IMR-90 (cell line): ENCODE data around the gene KRT8. TPM values are rescaled to one million over a fixed set of nuclear protein-coding genes. Genes with fewer than 3 reads are reported as not detected.

ENCODE experiments used
- ATAC-seq: fragments of 200-7000 bp; cut with Tn5 transposase; 2 replicates; pipeline ENCODE4 v1.9.1; 2020; ENCODE audit warnings: low read depth, mild to moderate bottlenecking, moderate library complexity
- BruUV-seq: library from RNA; stranded (reverse); fragments of 400-500 nt; replicated peaks from 2 replicates; lab custom pipeline; 2021; lab: Mats Ljungman, UMichigan
- CTCF ChIA-PET: fragments of 300-600 bp; formaldehyde crosslinking; extraction: SDS; loops from one replicate; lab custom pipeline; 2021; ENCODE audit warnings: antibody characterized with exemption; lab: Yijun Ruan, JAX
- POLR2A ChIA-PET: fragments of 300-600 bp; sonication (Branson Sonifier 250); formaldehyde crosslinking; loops from one replicate; lab custom pipeline; 2022; ENCODE audit warnings: antibody characterized with exemption; ENCODE audit not compliant: unreplicated experiment; lab: Charles Lee
- DNase-seq: peaks from one replicate; pipeline ENCODE4 v3.0.0; 2013
- H2AFZ ChIP-seq: replicated peaks from 2 replicates; pipeline ENCODE3; 2013; ENCODE audit warnings: low read length, mild to moderate bottlenecking; ENCODE audit not compliant: poor library complexity
- H2AK5ac ChIP-seq: 2 replicates; pipeline ENCODE4 v1.6.1; 2013; ENCODE audit warnings: low read depth, low read length, inconsistent platforms
- H2AK9ac ChIP-seq: replicated peaks from 2 replicates; pipeline ENCODE3; 2013; ENCODE audit warnings: mild to moderate bottlenecking, low read depth, low read length, moderate library complexity; ENCODE audit not compliant: poor library complexity
- H2BK120ac ChIP-seq: 2 replicates; pipeline ENCODE4 v1.6.1; 2013; ENCODE audit warnings: low read depth, low read length, inconsistent platforms
- H2BK15ac ChIP-seq: 3 replicates; pipeline ENCODE4 v1.6.1; 2013; ENCODE audit warnings: low read depth, low read length, inconsistent platforms
- H2BK20ac ChIP-seq: 2 replicates; pipeline ENCODE4 v1.6.1; 2013; ENCODE audit warnings: low read depth, mild to moderate bottlenecking, inconsistent platforms, low read length, moderate library complexity
- H2BK5ac ChIP-seq: 2 replicates; pipeline ENCODE4 v1.6.1; 2013; ENCODE audit warnings: mild to moderate bottlenecking, low read depth, low read length, inconsistent platforms; ENCODE audit not compliant: poor library complexity, severe bottlenecking
- H3K14ac ChIP-seq: replicated peaks from 2 replicates; pipeline ENCODE4 v1.6.1; 2013; ENCODE audit warnings: low read depth, low read length, inconsistent platforms
- H3K18ac ChIP-seq: 2 replicates; pipeline ENCODE4 v1.6.1; 2013; ENCODE audit warnings: low read depth, low read length, control low read depth
- H3K23ac ChIP-seq: 2 replicates; pipeline ENCODE4 v1.6.1; 2013; ENCODE audit warnings: low read depth, low read length, inconsistent platforms
- H3K27ac ChIP-seq: 2 replicates; pipeline ENCODE4 v1.5.1; 2013; ENCODE audit warnings: mild to moderate bottlenecking, control low read depth, low read length; ENCODE audit not compliant: insufficient read depth
- H3K27me3 ChIP-seq: 2 replicates; pipeline ENCODE4 v1.6.1; 2013; ENCODE audit warnings: low read length; ENCODE audit not compliant: control insufficient read depth, insufficient read depth
- H3K36me3 ChIP-seq: 2 replicates; pipeline ENCODE4 v1.6.1; 2013; ENCODE audit warnings: low read length, mixed read lengths; ENCODE audit not compliant: control insufficient read depth, insufficient read depth
- H3K4ac ChIP-seq: 2 replicates; pipeline ENCODE4 v1.6.1; 2013; ENCODE audit warnings: low read depth, low read length, inconsistent platforms
- H3K4me1 ChIP-seq: 2 replicates; pipeline ENCODE4 v1.6.1; 2013; ENCODE audit warnings: low read length, mixed read lengths; ENCODE audit not compliant: control insufficient read depth, insufficient read depth
- H3K4me2 ChIP-seq: 2 replicates; pipeline ENCODE4 v1.6.1; 2013; ENCODE audit warnings: low read depth, mild to moderate bottlenecking, control low read depth, low read length, moderate library complexity
- H3K4me3 ChIP-seq: 2 replicates; pipeline ENCODE4 v1.5.1; 2013; ENCODE audit warnings: low read depth, mild to moderate bottlenecking, control low read depth, low read length, moderate library complexity; ENCODE audit not compliant: insufficient read depth
- H3K56ac ChIP-seq: 2 replicates; pipeline ENCODE4 v1.6.1; 2013; ENCODE audit warnings: low read length, inconsistent platforms; ENCODE audit not compliant: insufficient read depth; ENCODE audit errors: extremely low read depth
- H3K79me1 ChIP-seq, 2 experiments: 2 replicates each; pipeline ENCODE4 v1.6.1; 2013; ENCODE audit warnings: low read length in 2 of 2, inconsistent platforms in 1 of 2, low read depth in 1 of 2
- H3K9ac ChIP-seq: 2 replicates; pipeline ENCODE4 v1.6.1; 2013; ENCODE audit warnings: low read depth, low read length, control low read depth
- H3K9me1 ChIP-seq: 2 replicates; pipeline ENCODE4 v1.6.1; 2013; ENCODE audit warnings: low read length, inconsistent platforms; ENCODE audit not compliant: insufficient read depth
- H3K9me3 ChIP-seq: 2 replicates; pipeline ENCODE4 v1.6.1; 2013; ENCODE audit warnings: low read length; ENCODE audit not compliant: control insufficient read depth, insufficient read depth
- H4K20me1 ChIP-seq: 2 replicates; pipeline ENCODE4 v1.6.1; 2013; ENCODE audit warnings: low read length, inconsistent platforms; ENCODE audit not compliant: insufficient read depth
- H4K5ac ChIP-seq: 2 replicates; pipeline ENCODE4 v1.6.1; 2013; ENCODE audit warnings: mild to moderate bottlenecking, low read depth, low read length, control low read depth
- H4K8ac ChIP-seq, 2 experiments: 2 replicates each; pipeline ENCODE4 v1.6.1; 2013; ENCODE audit warnings: low read depth in 2 of 2, low read length in 2 of 2, control low read depth in 1 of 2, inconsistent platforms in 1 of 2
- H4K91ac ChIP-seq: 2 replicates; pipeline ENCODE4 v1.6.1; 2013; ENCODE audit warnings: low read depth, low read length, inconsistent platforms; ENCODE audit not compliant: insufficient read depth
- BHLHE40 ChIP-seq: fragments of 150-350 bp; IDR thresholded peaks from 2 replicates; pipeline ENCODE4 v1.6.1; 2016; ENCODE audit warnings: mild to moderate bottlenecking, low read depth, low read length
- CEBPB ChIP-seq: IDR thresholded peaks from 2 replicates; pipeline ENCODE4 v1.6.1; 2012; ENCODE audit warnings: low read depth, low read length, improper control_type of control experiment
- CHD1 ChIP-seq: IDR thresholded peaks from 2 replicates; pipeline ENCODE4 v1.6.1; 2012; ENCODE audit warnings: low read depth, low read length, improper control_type of control experiment
- FOS ChIP-seq: fragments of 150-350 bp; IDR thresholded peaks from 2 replicates; pipeline ENCODE4 v1.6.1; 2016; ENCODE audit warnings: low read depth, low read length
- MAFK ChIP-seq: IDR thresholded peaks from 2 replicates; pipeline ENCODE4 v1.6.1; 2012; ENCODE audit warnings: low read depth, low read length, improper control_type of control experiment
- MAZ ChIP-seq: IDR thresholded peaks from 2 replicates; pipeline ENCODE4 v1.6.1; 2012; ENCODE audit warnings: low read depth, mild to moderate bottlenecking, low read length, improper control_type of control experiment, moderate library complexity, borderline replicate concordance
- MXI1 ChIP-seq: IDR thresholded peaks from 2 replicates; pipeline ENCODE4 v1.6.1; 2012; ENCODE audit warnings: low read depth, mild to moderate bottlenecking, low read length, moderate library complexity, borderline replicate concordance
- NFE2L2 ChIP-seq: fragments of 150-350 bp; IDR thresholded peaks from 2 replicates; pipeline ENCODE4 v1.6.1; 2016; ENCODE audit warnings: low read depth, mild to moderate bottlenecking, low read length
- POLR2A ChIP-seq: IDR thresholded peaks from 2 replicates; pipeline ENCODE4 v1.6.1; 2012; ENCODE audit warnings: mild to moderate bottlenecking, low read depth, low read length
- RAD21 ChIP-seq: IDR thresholded peaks from 2 replicates; pipeline ENCODE4 v1.6.1; 2012; ENCODE audit warnings: low read length, improper control_type of control experiment
- RCOR1 ChIP-seq: IDR thresholded peaks from 2 replicates; pipeline ENCODE4 v1.6.1; 2012; ENCODE audit warnings: mild to moderate bottlenecking, low read length, improper control_type of control experiment; ENCODE audit not compliant: insufficient replicate concordance
- WGBS, 2 experiments: methylation state at CpG; one replicate each; pipeline versions ENCODE4 v1.1.5 to v1.1.7; 2013; ENCODE audit warnings: missing lambda C conversion rate in 2 of 2; ENCODE audit not compliant: insufficient read length in 1 of 2; ENCODE audit errors: extremely low coverage in 2 of 2; 5-methylcytosine and 5-hydroxymethylcytosine counted together
- dilution Hi-C: fragments of 300-500 bp; cut with HindIII; formaldehyde crosslinking; loops from one replicate; pipeline ENCODE4 v1.14.3; 2018; ENCODE audit warnings: low sequenced_read_pairs; ENCODE audit not compliant: unreplicated experiment
- in situ Hi-C: fragments of 300-500 bp; cut with MboI; formaldehyde crosslinking; loops from 3 replicates; pipeline ENCODE4 v1.14.3; 2019; ENCODE audit warnings: low sequenced_read_pairs, inconsistent platforms, mixed read lengths
- intact Hi-C: fragments of 100-400 bp; cut with micrococcal nuclease; formaldehyde crosslinking; loops from 2 replicates; pipeline ENCODE4 v1.10.0; 2022
- polyA plus RNA-seq, 3 experiments: library from polyadenylated mRNA; depleted of rRNA; stranded (reverse); fragments of >200 nt; gene quantifications; 2 replicates each; pipeline ENCODE4 v1.2.3, GENCODE V29; 2012; ENCODE audit warnings: low replicate concordance in 1 of 3
- total RNA-seq: library from RNA; depleted of rRNA; stranded (reverse); fragments of >200 nt; gene quantifications from 2 replicates; pipeline ENCODE4 v1.2.3, GENCODE V29; 2012
- TF ChIP-seq, protein P1 (sequence below): fragments of 150-350 bp; IDR thresholded peaks from 2 replicates; pipeline ENCODE4 v1.6.1; 2017; ENCODE audit warnings: mild to moderate bottlenecking, antibody characterized with exemption, low read length, low read depth
- TF ChIP-seq, protein P2 (sequence below): fragments of 150-350 bp; IDR thresholded peaks from 2 replicates; pipeline ENCODE4 v1.6.1; 2016; ENCODE audit warnings: low read depth, mild to moderate bottlenecking, low read length, moderate library complexity, borderline replicate concordance

Gene KRT8
- total and polyA plus RNA-seq, 2 of the 4 experiments (the other 2 are of a cell fraction) = 10.9 to 39.3 TPM

DNA sequence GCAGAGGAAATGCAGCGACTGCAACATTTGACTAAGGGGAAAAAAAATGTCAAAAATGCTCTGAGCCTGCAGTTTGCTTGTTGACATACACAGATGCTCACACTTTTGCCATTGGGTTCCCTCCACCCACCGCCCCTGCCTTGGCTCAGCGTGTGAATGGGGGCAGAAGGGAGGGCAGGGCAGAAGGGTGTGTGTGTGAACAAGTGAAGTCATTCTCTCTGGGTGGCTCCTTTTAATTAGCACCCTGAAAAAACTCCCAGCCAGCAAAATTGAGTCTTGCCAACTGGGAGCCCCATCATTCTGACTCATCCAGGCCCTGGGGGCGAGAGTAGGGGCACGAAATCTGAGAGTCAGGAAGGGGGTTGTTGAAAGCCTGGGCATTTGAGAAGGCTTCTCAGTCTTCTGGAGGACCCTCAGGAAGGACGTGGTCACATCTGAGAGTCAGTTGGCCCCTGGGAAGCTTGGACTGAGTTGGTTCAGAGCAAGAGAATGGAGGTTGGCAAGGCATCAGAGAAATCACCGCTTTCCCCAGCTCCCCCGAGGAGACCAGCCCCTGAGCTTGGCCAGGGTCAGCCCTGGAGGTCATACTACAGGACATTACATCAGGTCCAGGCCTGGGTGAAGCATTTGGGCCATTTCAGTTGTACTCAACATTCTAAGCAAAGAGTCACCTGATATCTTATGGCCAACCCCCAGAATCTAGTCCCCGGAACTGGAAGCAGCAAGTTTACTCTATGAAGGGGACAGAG is 33.4 kb downstream of the KRT8 start:
- peak overlapping the region; percentile 65 for H3K4ac ChIP-seq
- no peak overlapping the region; the same call in 1 of the 2 replicates for H3K4me2 ChIP-seq
- no peak overlapping the region for H2BK5ac ChIP-seq
- ATAC-seq (peak; percentile 58), DNase-seq (peak; percentile 73)
- H3K27me3 ChIP-seq = no peaks in the 10 kb centered on the region
- peak overlapping the region; percentile 80 for H2AK9ac ChIP-seq
- TF ChIP-seq MXI1 (no peak), CHD1 (no peak), POLR2A (no peak), FOS (peak; percentile 33), NFE2L2 (no peak), MAZ (peak; percentile 45; the same call in 1 of the 2 replicates), BHLHE40 (peak; percentile 79), MAFK (peak; percentile 79), CEBPB (peak; percentile 22; the same call in 1 of the 2 replicates), RAD21 (no peak), RCOR1 (no peak)
- TF ChIP-seq, protein P1, sequence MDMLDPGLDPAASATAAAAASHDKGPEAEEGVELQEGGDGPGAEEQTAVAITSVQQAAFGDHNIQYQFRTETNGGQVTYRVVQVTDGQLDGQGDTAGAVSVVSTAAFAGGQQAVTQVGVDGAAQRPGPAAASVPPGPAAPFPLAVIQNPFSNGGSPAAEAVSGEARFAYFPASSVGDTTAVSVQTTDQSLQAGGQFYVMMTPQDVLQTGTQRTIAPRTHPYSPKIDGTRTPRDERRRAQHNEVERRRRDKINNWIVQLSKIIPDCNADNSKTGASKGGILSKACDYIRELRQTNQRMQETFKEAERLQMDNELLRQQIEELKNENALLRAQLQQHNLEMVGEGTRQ = no peak
- TF ChIP-seq, protein P2, sequence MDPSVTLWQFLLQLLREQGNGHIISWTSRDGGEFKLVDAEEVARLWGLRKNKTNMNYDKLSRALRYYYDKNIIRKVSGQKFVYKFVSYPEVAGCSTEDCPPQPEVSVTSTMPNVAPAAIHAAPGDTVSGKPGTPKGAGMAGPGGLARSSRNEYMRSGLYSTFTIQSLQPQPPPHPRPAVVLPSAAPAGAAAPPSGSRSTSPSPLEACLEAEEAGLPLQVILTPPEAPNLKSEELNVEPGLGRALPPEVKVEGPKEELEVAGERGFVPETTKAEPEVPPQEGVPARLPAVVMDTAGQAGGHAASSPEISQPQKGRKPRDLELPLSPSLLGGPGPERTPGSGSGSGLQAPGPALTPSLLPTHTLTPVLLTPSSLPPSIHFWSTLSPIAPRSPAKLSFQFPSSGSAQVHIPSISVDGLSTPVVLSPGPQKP = no peak
- H2AK5ac ChIP-seq = peak overlapping the region; percentile 89
- no peak overlapping the region for H3K4me3 ChIP-seq
- H3K27ac ChIP-seq = peak overlapping the region; percentile 12; the same call in 1 of the 2 replicates
- POLR2A ChIA-PET = no interaction called here
- H4K8ac ChIP-seq = peak overlapping the region; percentile 7 to 62; a peak in 2 of 4 replicates
- peak overlapping the region; percentile 76; the same call in 2 of the 3 replicates for H2BK15ac ChIP-seq
- H3K18ac ChIP-seq = 0 out of 2 replicates have a peak overlapping the region, but pooled peaks have one; percentile 13
- in situ Hi-C loops = no loop called here
- no peak overlapping the region for H4K5ac ChIP-seq
- peak overlapping the region; percentile 87 for H2BK20ac ChIP-seq
- CTCF ChIA-PET = interaction anchor here (1.0 to 1.7 kb wide), 3 partner anchors 288 to 292 kb away, joined by 5 to 6 read pairs (median 6); no protein-coding TSS in a partner anchor
- no peaks in the 10 kb centered on the region for H3K9me3 ChIP-seq
- no peak overlapping the region for H3K9ac ChIP-seq
- no peak overlapping the region for H3K56ac ChIP-seq
- WGBS, 2 experiments = no CpG with 5 or more reads among the region's 9 CpGs
- H2BK120ac ChIP-seq = peak overlapping the region; percentile 96
- no peaks in the 10 kb centered on the region for H3K36me3 ChIP-seq
- H3K4me1 ChIP-seq = peaks cover 26% of the 10 kb centered on the region
- intact Hi-C loops = loop anchor here (5.0 to 10.0 kb wide), 3 partner anchors 479 to 657 kb away; no protein-coding TSS in a partner anchor
- no peaks in the 10 kb centered on the region for H3K79me1 ChIP-seq
- H2AFZ ChIP-seq = peak overlapping the region; percentile 88
- peak overlapping the region; percentile 51; the same call in 1 of the 2 replicates for H3K23ac ChIP-seq
- no peaks in the 10 kb centered on the region for H4K20me1 ChIP-seq
- dilution Hi-C loops = no loop called here
- no TSS peak for BruUV-seq
- peak overlapping the region; percentile 78 for H4K91ac ChIP-seq
- peak overlapping the region; percentile 76 for H3K14ac ChIP-seq
- H3K9me1 ChIP-seq = peaks cover 23% of the 10 kb centered on the region
